SKM-1 (cell line): ENCODE results near the gene SYNPO.

Experiments used
- DNase-seq: peaks from one replicate; lab custom pipeline; 2025; ENCODE audit not compliant: unreplicated experiment; lab: John Stamatoyannopoulos, UW

SYNPO gene

GRCh38 chr5:150607991-150608390, 32.5 kb upstream of the SYNPO start:
- DNase-seq = no peak

GRCh38 chr5:150608991-150609390, 31.5 kb upstream of the SYNPO start:
- no peak for DNase-seq

- DNase-seq = no peak
Observed at GRCh38 chr5:150609843-150610584, 30.4 kb upstream of the SYNPO start.

GRCh38 chr5:150611026-150611425, 29.4 kb upstream of the SYNPO start:
- DNase-seq = no peak

GRCh38 chr5:150612405-150612804, 28.1 kb upstream of the SYNPO start:
- no peak for DNase-seq

- no peak for DNase-seq
Observed at GRCh38 chr5:150612905-150613670, 27.4 kb upstream of the SYNPO start.

- DNase-seq = no peak
Observed at GRCh38 chr5:150613991-150614660, 26.3 kb upstream of the SYNPO start.

- DNase-seq = no peak
Observed at GRCh38 chr5:150614661-150615060, 25.8 kb upstream of the SYNPO start.

- DNase-seq = no peak
Observed at GRCh38 chr5:150615141-150615699, 25.2 kb upstream of the SYNPO start.

- DNase-seq = no peak
Observed at GRCh38 chr5:150616024-150616470, 24.4 kb upstream of the SYNPO start.

- no peak for DNase-seq
Observed at GRCh38 chr5:150616506-150616905, 24.0 kb upstream of the SYNPO start.

- DNase-seq = no peak
Observed at GRCh38 chr5:150618163-150618562, 22.3 kb upstream of the SYNPO start.

- DNase-seq = no peak
Observed at GRCh38 chr5:150618588-150619281, 21.7 kb upstream of the SYNPO start.

GRCh38 chr5:150619359-150620230, 20.9 kb upstream of the SYNPO start:
- DNase-seq = no peak

- DNase-seq = no peak
Observed at GRCh38 chr5:150621301-150621700, 19.2 kb upstream of the SYNPO start.

- no peak for DNase-seq
Observed at GRCh38 chr5:150622157-150622556, 18.3 kb upstream of the SYNPO start.

GRCh38 chr5:150623152-150623877, 17.1 kb upstream of the SYNPO start:
- no peak for DNase-seq

GRCh38 chr5:150623878-150624216, 16.6 kb upstream of the SYNPO start:
- DNase-seq = no peak
